B cell (primary cell): ENCODE measurements around the gene CARMIL3. TPM values are rescaled to one million over a fixed set of nuclear protein-coding genes. Genes with fewer than 3 reads are reported as not detected.
"Not testable (repeated sequence)": the region's sequence is repeated elsewhere in the genome, so short reads cannot be mapped to it uniquely, and the experiment has no call there.

ENCODE experiments used
- ATAC-seq: fragments of 200-7000 bp; cut with Tn5 transposase; one replicate; pipeline ENCODE4 v1.10.0; 2021; ENCODE audit warnings: low read depth, mild to moderate bottlenecking, moderate number of reproducible peaks, moderate library complexity
- CTCF ChIA-PET: fragments of 350-600 bp; sonication (Branson Sonifier 250); formaldehyde crosslinking; loops from one replicate; lab custom pipeline; 2021; ENCODE audit warnings: antibody characterized with exemption, inconsistent platforms; lab: Charles Lee
- POLR2A ChIA-PET: fragments of 350-600 bp; sonication (Branson Sonifier 250); formaldehyde crosslinking; loops from one replicate; lab custom pipeline; 2021; ENCODE audit warnings: antibody characterized with exemption; lab: Charles Lee
- DNase-seq: peaks from one replicate; pipeline ENCODE4 v3.0.0; 2013
- H2AFZ ChIP-seq: 2 replicates; pipeline ENCODE4 v1.6.1; 2012; ENCODE audit warnings: mild to moderate bottlenecking, low read depth, low read length; ENCODE audit not compliant: insufficient read depth, poor library complexity, severe bottlenecking
- H3K27ac ChIP-seq, 2 donors: 1 replicate in 1 of 2; 2 replicates in 1 of 2; pipeline ENCODE4 v1.5.1; 2012 to 2013; ENCODE audit warnings: low read length in 2 of 2, mild to moderate bottlenecking in 2 of 2, moderate library complexity in 1 of 2
- H3K27me3 ChIP-seq, 4 experiments: fragments of 200-600 bp in 1 of 4; sonication (generic) in 1 of 4; replicated peaks in 1 of 4; 1 replicate in 2 of 4; 2 replicates in 2 of 4; pipeline versions ENCODE4 v1.6.1 to v1.7.0; 2013 to 2016; ENCODE audit warnings: low read length in 3 of 4, mild to moderate bottlenecking in 2 of 4, mixed read lengths in 1 of 4, moderate library complexity in 1 of 4; ENCODE audit not compliant: insufficient read depth in 4 of 4, control insufficient read depth in 3 of 4; ENCODE audit errors: control extremely low read depth in 1 of 4
- H3K36me3 ChIP-seq, 2 experiments: replicated peaks in 1 of 2; 1 replicate in 1 of 2; 2 replicates in 1 of 2; pipeline versions ENCODE4 v1.6.1 to v1.7.1; 2013; ENCODE audit warnings: low read length in 1 of 2; ENCODE audit not compliant: insufficient read depth in 2 of 2, control insufficient read depth in 1 of 2; ENCODE audit errors: control extremely low read depth in 1 of 2, extremely low read depth in 1 of 2
- H3K4me1 ChIP-seq, 2 donors: fragments of 200-600 bp in 1 of 2; sonication (generic) in 1 of 2; 1 replicate in 1 of 2; 2 replicates in 1 of 2; pipeline versions ENCODE4 v1.5.1 to v1.6.1; 2013 to 2017; ENCODE audit warnings: low read length in 2 of 2; ENCODE audit not compliant: control insufficient read depth in 2 of 2, insufficient read depth in 2 of 2
- H3K4me2 ChIP-seq: replicated peaks from 2 replicates; pipeline ENCODE3; 2012; ENCODE audit warnings: mild to moderate bottlenecking, low read depth, low read length; ENCODE audit not compliant: poor library complexity, severe bottlenecking
- H3K4me3 ChIP-seq, 5 experiments: fragments of 200-600 bp in 1 of 5; sonication (generic) in 1 of 5; 1 replicate in 3 of 5; 2 replicates in 2 of 5; pipeline versions ENCODE4 v1.5.1 to v1.7.0; 2011 to 2016; ENCODE audit warnings: low read length in 4 of 5, mild to moderate bottlenecking in 4 of 5, low read depth in 2 of 5, control low read depth in 1 of 5, moderate library complexity in 1 of 5; ENCODE audit not compliant: insufficient read depth in 1 of 5; ENCODE audit errors: control extremely low read depth in 1 of 5, extremely low read depth in 1 of 5
- H3K79me2 ChIP-seq: fragments of 200-600 bp; sonication (generic); one replicate; pipeline ENCODE4 v1.6.0; 2016; ENCODE audit warnings: low read length; ENCODE audit not compliant: control insufficient read depth, insufficient read depth
- H3K9ac ChIP-seq: fragments of 200-600 bp; sonication (generic); 2 replicates; pipeline ENCODE4 v1.6.1; 2017; ENCODE audit warnings: mild to moderate bottlenecking, low read length, moderate library complexity
- H3K9me3 ChIP-seq, 3 donors: one replicate each; pipeline versions ENCODE4 v1.6.1 to v1.7.1; 2013; ENCODE audit warnings: low read length in 2 of 3; ENCODE audit not compliant: control insufficient read depth in 2 of 3, insufficient read depth in 1 of 3; ENCODE audit errors: control extremely low read depth in 1 of 3
- H4K20me1 ChIP-seq: 2 replicates; pipeline ENCODE4 v1.6.0; 2012; ENCODE audit warnings: mild to moderate bottlenecking, low read length; ENCODE audit not compliant: insufficient read depth, control insufficient read depth, poor library complexity, severe bottlenecking
- H3K27ac Mint-ChIP-seq: one replicate; pipeline ENCODE4 v1.8.0; 2021; ENCODE audit warnings: mixed read lengths
- H3K27me3 Mint-ChIP-seq: one replicate; pipeline ENCODE4 v1.8.0; 2021; ENCODE audit warnings: mixed read lengths
- H3K4me1 Mint-ChIP-seq: one replicate; pipeline ENCODE4 v1.8.0; 2021; ENCODE audit warnings: mixed read lengths
- H3K4me3 Mint-ChIP-seq: one replicate; pipeline ENCODE4 v1.8.0; 2021; ENCODE audit warnings: mixed read lengths
- H3K9me3 Mint-ChIP-seq: one replicate; pipeline ENCODE4 v1.8.0; 2022; ENCODE audit warnings: mixed read lengths; ENCODE audit not compliant: insufficient read depth
- CTCF ChIP-seq: fragments of 200-600 bp; IDR thresholded peaks from one replicate; pipeline ENCODE4 v1.8.0; 2022; ENCODE audit warnings: antibody characterized with exemption, mild to moderate bottlenecking
- EZH2 ChIP-seq: IDR thresholded peaks from 2 replicates; pipeline ENCODE4 v1.6.1; 2012; ENCODE audit warnings: borderline replicate concordance, low read depth, mild to moderate bottlenecking, moderate library complexity, low read length; ENCODE audit not compliant: insufficient read depth, poor library complexity, severe bottlenecking
- WGBS: methylation state at CpG from one replicate; pipeline ENCODE4 v1.1.5; 2013; ENCODE audit warnings: missing lambda C conversion rate; ENCODE audit not compliant: insufficient coverage; 5-methylcytosine and 5-hydroxymethylcytosine counted together
- intact Hi-C: fragments of 100-400 bp; cut with micrococcal nuclease; formaldehyde crosslinking; loops from one replicate; pipeline ENCODE4 v1.10.0; 2022
- polyA plus RNA-seq: library from polyadenylated mRNA; depleted of rRNA; stranded (reverse); fragments of >200 nt; gene quantifications from 2 replicates; pipeline ENCODE4 v1.2.3, GENCODE V29; 2012
- total RNA-seq, 2 donors: library from RNA; stranded (reverse); fragments of 120-200 nt in 1 of 2; gene quantifications; 1 replicate in 1 of 2; 2 replicates in 1 of 2; pipeline versions ENCODE4 v1.2.3 to v1.2.4, GENCODE V29; 2013 to 2022

The CARMIL3 gene
- total and polyA plus RNA-seq, 2 donors (not counting 1 experiment from before 2014, with no cell fraction given) = 1.0 to 7.2 TPM

GRCh38 chr14:24006817-24007652, 44.8 kb upstream of the CARMIL3 start:
- H3K4me1 Mint-ChIP-seq = peaks cover 37% of the 10 kb centered on the region
- H3K36me3 ChIP-seq, H3K9me3 Mint-ChIP-seq, H3K79me2 ChIP-seq, H4K20me1 ChIP-seq, H3K9me3 ChIP-seq, H3K27me3 Mint-ChIP-seq, intact Hi-C loops, H3K27me3 ChIP-seq, H3K4me1 ChIP-seq: not testable (repeated sequence)
- Histone ChIP-seq H2AFZ (peak overlapping the region; percentile 68), H3K27ac (peak overlapping the region; percentile 33 to 50), H3K4me3 (peak overlapping the region in 4 of 5 experiments; percentile 48 to 59 (median 52)), H3K9ac (peak overlapping the region; percentile 59), H3K4me2 (peak overlapping the region; percentile 37)
- WGBS = 0% methylated on average over 12 of the region's 62 CpGs
- DNase-seq (peak; percentile 76), ATAC-seq (peak; percentile 87)
- ChIA-PET CTCF (interaction anchor here (0.6 to 1.7 kb wide), 3 partner anchors 85 to 327 kb away, joined by 3 to 4 read pairs (median 4); no protein-coding TSS in a partner anchor), POLR2A (interaction anchor here (0.7 kb wide), 1 partner anchor 74 kb away, joined by 3 read pairs; no protein-coding TSS in a partner anchor)
- H3K4me3 Mint-ChIP-seq = peak overlapping the region; percentile 84
- H3K27ac Mint-ChIP-seq = peak overlapping the region; percentile 93

GRCh38 chr14:24011051-24011450, 40.8 kb upstream of the CARMIL3 start:
- H3K4me2 ChIP-seq = no peak overlapping the region
- no peaks in the 10 kb centered on the region for H4K20me1 ChIP-seq
- H3K4me1 ChIP-seq = peaks cover 0 to 8% of the 10 kb centered on the region in 2 donors
- H3K27ac ChIP-seq = no peak overlapping the region
- Mint-ChIP-seq H3K9me3 (no peaks in the 10 kb centered on the region), H3K4me1 (peaks cover 37% of the 10 kb centered on the region), H3K27me3 (no peaks in the 10 kb centered on the region), H3K27ac (peak overlapping the region; percentile 29), H3K4me3 (no peak overlapping the region)
- no peaks in the 10 kb centered on the region for H3K36me3 ChIP-seq
- no peak for DNase-seq
- no peaks in the 10 kb centered on the region for H3K79me2 ChIP-seq
- 90% methylated on average over 1 of the region's 2 CpGs for WGBS
- H2AFZ ChIP-seq = no peak overlapping the region
- intact Hi-C loops = loop anchor here (5.0 to 10.0 kb wide), 4 partner anchors 56 to 421 kb away; partner anchors contain the start of genes DHRS4, LTB4R, LTB4R2 and TINF2
- ATAC-seq = no peak
- ChIA-PET POLR2A (no interaction called here), CTCF (interaction anchor here (0.8 to 2.9 kb wide), 3 partner anchors 80 to 150 kb away, joined by 3 to 13 read pairs (median 8); partner anchors contain the start of gene IRF9)
- H3K9me3 ChIP-seq = no peaks in the 10 kb centered on the region
- no peak overlapping the region for H3K9ac ChIP-seq
- TF ChIP-seq CTCF = no peak
- TF ChIP-seq EZH2 = no peak
- no peaks in the 10 kb centered on the region for H3K27me3 ChIP-seq
- H3K4me3 ChIP-seq = no peak overlapping the region

- ATAC-seq, H2AFZ ChIP-seq, H3K9ac ChIP-seq, H3K4me2 ChIP-seq, H3K9me3 ChIP-seq, H3K27ac Mint-ChIP-seq, H3K4me3 ChIP-seq, H4K20me1 ChIP-seq, H3K4me3 Mint-ChIP-seq, H3K4me1 ChIP-seq, H3K27ac ChIP-seq, H3K36me3 ChIP-seq, DNase-seq, H3K27me3 Mint-ChIP-seq, H3K27me3 ChIP-seq, H3K79me2 ChIP-seq, H3K9me3 Mint-ChIP-seq, POLR2A ChIA-PET: not testable (repeated sequence)
- CTCF ChIA-PET = interaction anchor here (2.6 to 2.9 kb wide), 2 partner anchors 78 to 96 kb away, joined by 8 to 13 read pairs; no protein-coding TSS in a partner anchor
- H3K4me1 Mint-ChIP-seq = peaks cover 36% of the 10 kb centered on the region
- intact Hi-C loops = loop anchor here (5.0 to 10.0 kb wide), 4 partner anchors 58 to 420 kb away; partner anchors contain the start of genes DHRS4, LTB4R, LTB4R2 and TINF2
- 94% methylated on average over 2 of the region's 4 CpGs for WGBS
These were observed 39.0 kb upstream of the CARMIL3 start for GRCh38 chr14:24012726-24013273.
